Measurements from ENCODE around the gene STRBP.
"Not testable (repeated sequence)": the region's sequence is repeated elsewhere in the genome, so short reads cannot be mapped to it uniquely, and the experiment has no call there.

The STRBP gene

DNA sequence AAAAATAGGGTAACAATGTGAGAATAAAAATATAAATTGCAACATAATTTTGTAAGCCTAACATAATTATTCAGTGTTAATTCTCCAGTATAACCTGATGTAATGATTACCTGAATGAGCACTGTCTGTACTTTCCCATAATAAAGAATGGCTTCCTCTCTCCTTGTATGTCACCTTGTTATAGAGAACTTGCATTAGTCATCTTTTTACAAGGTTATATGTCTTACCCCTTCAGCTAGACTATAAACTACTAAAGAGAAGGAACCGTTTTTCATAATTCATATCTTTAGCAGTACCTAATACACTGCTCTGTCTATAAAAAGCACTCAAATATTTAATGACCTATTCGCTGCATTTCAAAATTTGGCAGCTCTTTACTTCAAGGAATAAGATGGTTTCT, 19.8 kb downstream of the STRBP start:
- DNase-seq, result no peak

DNA sequence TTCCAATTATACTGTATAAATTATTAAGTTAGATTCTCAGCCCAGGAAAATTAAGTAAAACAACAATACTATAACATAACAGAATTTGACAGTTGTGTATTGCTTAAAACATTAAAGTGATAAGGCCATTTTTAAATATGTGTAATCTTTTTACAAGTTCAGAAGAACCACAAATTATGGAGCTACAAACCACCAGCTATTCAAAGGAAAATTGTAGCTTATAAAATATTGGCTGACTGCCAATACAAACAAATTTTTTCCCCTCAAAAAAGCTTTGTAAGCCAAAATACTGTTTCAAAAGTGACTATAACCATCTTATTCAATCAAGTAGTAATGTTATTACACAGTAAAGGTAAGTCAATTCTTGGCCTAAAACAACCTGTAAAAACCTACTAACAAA, 21.9 kb downstream of the STRBP start:
- peak; percentile 30 for DNase-seq

GRCh38 chr9:123239726-123240125, 28.7 kb downstream of the STRBP start:
- no peak for DNase-seq

DNA sequence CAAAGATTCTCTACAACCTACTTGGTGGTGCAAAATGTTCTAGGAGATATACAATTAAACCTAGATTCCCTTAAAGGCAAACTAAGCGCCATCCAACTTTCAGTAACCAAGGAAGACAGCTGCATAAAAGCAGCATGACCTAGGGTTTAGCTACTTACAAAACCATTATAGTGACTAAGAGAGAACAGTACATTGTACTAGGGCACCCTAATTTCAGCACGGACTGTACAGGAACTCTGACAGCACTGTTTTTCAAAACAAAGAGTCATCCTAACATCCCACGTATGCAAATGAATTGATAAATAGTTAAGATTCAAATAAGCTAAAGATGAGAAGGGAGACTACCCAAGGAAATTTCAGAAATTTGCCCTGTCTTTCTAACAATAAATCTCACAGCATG, 30.0 kb downstream of the STRBP start:
- DNase-seq, result no peak

DNA sequence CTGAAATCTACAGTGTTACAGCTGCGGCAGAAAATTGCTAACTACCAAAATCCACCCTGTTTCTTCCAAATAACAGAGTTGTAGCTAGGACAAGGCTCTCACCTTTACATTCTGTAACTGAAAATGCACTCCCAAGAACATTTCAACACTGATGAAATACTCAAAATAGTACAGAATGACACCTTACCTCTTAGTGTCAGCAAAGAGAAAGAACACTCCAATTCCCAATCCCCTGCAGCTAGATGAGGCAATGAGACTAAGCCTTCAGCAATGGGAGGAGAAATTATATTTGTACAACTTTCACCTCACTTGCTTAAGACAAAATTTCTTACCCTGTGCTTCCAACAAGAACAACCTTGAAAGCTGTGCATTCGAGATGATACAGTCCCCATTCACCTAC, 31.2 kb downstream of the STRBP start:
- no peak for DNase-seq

DNA sequence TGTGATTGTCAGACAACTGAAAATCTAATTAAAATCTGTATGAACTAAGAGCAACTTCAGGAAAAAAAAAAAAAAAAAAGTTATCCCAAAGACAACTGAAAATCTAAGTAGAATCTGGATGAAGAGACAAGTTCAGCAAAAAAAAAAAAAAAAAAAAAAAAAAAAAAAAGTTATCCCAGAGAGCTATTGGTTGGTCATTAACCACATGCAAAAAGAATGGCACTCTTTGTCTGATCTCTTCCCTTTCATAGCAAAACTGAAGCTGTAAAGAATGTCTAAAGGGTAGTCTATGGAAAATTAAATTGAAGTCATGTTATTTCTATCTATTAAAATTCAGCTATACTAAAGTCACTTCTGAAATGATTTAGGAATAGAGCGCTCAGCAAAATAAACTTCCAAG, 32.9 kb downstream of the STRBP start:
- no peak for DNase-seq

DNA sequence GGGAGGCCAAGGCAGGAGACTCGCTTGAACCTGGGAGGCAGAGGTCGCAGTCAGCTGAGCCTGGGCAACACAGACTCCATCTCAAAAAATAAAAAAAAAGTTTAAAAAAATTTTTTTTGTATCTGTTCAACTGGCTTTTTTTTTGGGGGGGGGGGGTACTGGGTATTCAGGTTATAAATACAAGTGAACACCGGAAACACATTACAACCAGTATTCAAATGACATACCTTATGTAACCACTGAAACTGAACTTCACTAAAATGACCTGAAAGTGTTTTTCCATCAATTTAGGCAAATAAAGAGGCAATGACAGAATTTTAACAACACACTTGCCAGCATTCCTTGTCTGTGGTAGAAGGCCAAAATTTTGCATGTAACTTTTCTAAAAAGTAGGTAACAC, 33.5 kb downstream of the STRBP start:
- DNase-seq, result no peak

DNA sequence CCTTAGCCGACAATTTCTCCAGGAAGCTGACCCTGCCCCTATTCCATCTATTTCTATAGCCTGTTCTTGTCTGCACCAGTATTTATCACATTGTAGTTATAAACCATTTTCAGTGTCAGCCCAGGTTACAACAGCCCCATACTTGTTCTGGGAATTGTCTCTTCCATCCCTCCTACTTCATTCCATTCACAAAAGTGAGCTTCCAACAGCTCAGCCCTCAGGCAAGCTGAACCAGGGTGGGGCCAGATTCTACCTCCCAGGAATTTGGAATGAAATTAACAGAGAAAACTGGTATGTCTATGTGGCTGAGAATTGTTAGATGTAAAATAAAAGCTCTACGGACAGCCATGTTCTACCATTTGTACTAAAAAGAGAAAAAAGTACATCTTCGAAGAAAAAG, 36.1 kb downstream of the STRBP start:
- DNase-seq, result no peak

- no peak for DNase-seq
These were observed 37.0 kb downstream of the STRBP start for GRCh38 chr9:123231421-123231820.

GRCh38 chr9:123228967-123229366, 39.4 kb downstream of the STRBP start:
- DNase-seq, result no peak

DNA sequence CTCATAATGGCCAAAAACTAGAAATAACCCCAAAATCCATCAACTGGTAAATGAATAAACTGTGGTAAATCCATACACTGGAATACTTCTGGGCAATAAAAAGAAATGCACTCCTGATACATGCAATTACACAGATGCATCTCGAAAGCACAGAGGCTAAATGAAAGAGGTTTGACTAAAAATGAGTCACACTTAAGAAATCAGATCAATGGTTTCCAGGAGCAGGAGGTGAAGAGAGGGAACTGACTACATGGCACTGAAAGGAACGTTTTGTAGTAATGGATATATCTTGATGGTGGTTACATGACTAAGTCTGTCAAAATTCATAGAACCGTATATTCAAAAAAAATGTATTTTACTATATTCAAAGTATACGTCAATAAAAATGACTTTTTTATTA, 42.4 kb downstream of the STRBP start:
- DNase-seq, result peak; percentile 26

- peak; percentile 56 for DNase-seq
These were observed 43.0 kb downstream of the STRBP start for GRCh38 chr9:123225374-123225813.

GRCh38 chr9:123220127-123220526, 48.3 kb downstream of the STRBP start:
- DNase-seq, result no peak

DNA sequence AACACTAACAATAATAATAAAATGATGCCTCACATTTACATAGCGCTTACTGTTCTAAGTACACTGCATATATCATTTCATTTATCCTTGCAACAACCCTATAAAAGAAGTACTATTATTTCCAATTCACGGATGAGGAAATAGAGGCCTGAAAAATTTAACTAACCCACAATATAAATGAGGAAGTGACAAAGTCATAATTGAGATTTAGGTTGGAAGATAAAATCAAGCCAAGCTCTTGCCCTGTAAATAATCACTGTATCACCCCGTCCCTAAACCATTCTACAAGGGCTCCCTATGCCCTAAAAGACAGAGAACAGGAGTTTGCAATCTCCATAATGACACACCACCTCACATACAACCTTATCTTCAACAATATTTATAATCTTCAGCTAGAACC, 49.6 kb downstream of the STRBP start:
- no peak for DNase-seq

GRCh38 chr9:123217128-123217654, 51.2 kb downstream of the STRBP start:
- no peak for DNase-seq

DNA sequence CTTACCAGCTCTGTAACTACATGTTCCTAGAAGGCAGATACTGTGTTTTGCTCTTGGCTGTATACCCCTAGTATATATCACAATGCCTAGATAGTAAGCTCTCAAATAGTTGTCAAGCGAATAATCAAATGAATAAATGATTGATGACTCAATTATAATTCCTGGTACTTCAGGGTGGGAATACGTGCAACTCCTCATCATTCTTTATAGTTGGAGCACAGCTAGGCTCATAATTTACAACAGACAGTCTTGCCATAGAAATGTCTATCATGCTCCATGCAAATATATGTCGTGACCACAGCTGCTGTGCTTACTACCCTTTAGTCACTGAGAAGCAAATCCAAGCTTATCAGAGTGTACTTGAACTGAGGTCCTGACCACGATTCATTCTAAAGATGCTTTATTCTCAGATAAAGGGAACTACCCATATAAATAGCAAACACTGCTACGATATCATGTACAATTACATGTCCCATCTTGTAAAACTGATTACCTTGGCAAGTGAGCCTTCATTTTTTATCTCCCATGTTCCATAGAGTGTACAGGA, 52.1 kb downstream of the STRBP start:
- peak; percentile 33 for DNase-seq

- no peak for DNase-seq
These were observed 57.3 kb downstream of the STRBP start for GRCh38 chr9:123211081-123211480.

DNA sequence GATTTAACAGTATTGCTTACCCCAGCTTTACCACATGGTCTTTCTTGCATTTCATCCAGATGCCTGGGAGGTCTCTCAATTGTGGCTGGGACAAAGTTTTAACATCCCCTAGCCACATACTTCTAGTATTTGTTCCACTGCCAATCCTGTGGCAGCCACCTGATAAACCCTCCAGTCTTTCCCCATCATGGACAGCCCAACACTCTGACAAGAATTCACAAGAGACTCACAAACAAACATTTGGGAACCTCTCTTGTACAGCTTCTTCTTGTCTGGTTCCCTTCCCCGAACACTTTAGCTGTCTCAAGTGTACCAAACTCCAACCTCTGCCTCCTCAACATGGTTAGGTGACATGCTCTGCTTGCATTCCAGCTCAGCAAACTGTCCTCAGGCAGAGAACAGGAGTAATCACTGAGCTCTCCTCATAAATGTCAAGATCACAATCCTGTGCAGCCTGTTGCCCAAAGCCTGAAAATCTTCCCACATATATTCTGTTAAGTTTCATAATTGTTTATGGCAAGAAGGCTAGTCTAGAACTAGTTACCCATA, 59.7 kb downstream of the STRBP start:
- DNase-seq, result no peak

DNA sequence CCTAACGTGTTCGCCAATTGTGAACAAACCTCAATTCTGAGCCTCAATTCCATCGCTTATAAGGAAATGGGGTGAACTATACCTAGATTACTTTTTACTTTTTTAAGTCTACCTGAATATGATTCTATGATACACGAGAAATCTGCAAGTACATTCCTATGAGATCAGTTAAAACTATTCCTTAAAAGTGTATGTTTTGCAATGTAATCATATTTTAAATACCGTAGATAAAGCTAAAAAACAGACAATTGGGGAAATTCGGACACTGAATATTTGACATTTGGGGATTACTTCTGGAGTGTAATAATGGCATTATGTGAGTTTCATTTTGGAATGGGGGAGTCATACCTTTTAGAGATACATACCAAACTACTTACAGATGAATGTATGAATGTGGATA, 62.3 kb downstream of the STRBP start:
- no peak for DNase-seq

DNA sequence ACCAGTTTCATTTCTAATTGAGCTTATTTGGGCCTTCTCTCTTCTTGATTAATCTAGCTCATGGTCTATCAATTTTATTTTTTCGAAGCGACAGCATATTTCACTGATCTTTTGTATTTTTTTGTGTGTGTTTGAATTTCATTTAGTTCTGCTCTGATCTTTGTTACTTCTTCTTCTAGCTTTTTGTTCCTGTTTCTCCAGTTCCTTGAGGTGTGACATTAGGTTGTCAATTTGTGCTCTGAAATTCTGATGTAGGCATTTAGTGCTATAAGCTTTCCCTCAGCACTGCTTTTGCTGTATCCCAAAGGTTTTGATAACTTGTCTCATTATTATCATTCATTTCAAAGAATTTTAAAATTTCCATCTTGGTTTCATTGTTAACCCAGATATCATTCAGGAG, 67.3 kb downstream of the STRBP start:
- DNase-seq, result no peak

GRCh38 chr9:123200469-123200868, 67.9 kb downstream of the STRBP start:
- DNase-seq, result not testable (repeated sequence)

DNA sequence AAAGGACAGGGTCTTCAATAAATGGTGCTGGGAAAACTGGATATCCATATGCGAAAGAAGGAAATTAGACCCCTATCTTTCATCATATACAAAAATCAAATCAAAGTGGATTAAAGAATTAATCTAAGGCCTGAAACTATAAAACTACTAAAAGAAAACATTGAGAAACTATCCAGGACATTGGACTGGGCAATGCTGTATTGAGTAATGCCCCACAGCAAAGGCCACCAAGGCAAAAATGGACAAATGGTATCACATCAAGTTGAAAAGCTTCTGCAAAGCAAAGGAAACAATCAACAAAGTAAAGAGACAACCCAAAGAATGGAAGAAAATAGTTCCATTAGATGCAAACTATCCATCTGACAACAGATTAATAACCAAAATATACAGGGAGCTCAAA, 72.3 kb downstream of the STRBP start:
- DNase-seq, result no peak

DNA sequence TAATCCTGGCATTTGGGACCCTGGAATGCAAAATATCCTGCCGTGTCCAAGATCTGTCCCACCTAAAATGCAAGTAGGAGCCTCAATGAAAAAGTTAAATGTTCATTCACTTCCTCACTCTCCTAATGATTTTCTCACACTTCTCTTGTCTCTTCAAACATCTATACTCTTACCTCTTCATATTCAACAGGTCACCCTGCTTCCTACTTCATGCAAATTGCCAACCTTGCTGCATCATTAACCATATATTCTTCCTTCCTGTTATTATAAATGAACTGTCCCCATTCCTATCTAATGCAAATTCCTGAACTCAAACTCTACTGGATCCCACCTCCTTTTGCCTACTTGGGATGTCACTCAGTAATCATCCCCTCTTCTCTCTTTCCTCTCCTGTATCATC, 74.4 kb downstream of the STRBP start:
- DNase-seq, result no peak

DNA sequence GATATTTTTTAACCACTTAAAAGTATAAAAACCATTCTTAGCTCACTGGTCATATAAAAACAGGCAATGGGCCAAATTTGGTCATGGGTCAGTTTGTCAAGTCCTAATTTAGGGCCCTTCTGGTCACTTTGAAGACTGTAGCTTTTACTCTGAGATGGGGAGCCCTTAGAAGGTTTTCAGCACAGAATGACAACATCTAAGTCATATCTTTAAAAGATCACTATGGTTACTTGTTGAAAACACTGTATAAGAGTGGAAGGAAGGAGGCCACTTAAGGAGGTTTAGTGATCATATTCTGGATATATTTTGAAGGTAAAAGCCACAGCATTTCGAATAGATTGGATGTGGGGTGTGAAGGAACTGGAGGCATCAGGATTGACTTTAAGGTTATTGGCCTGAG, 76.7 kb downstream of the STRBP start:
- DNase-seq, result no peak

GRCh38 chr9:123191260-123191659, 77.1 kb downstream of the STRBP start:
- no peak for DNase-seq
